GM12892 (cell line): ENCODE data around the gene PCDH19.

Source experiments
- POLR2A ChIP-seq: IDR thresholded peaks from 2 replicates; pipeline ENCODE4 v1.6.1; 2011; ENCODE audit warnings: low read depth, low read length, control low read depth
- POLR2AphosphoS5 ChIP-seq: IDR thresholded peaks from 2 replicates; pipeline ENCODE4 v1.6.1; 2011; ENCODE audit warnings: low read depth, low read length, control low read depth

DNA sequence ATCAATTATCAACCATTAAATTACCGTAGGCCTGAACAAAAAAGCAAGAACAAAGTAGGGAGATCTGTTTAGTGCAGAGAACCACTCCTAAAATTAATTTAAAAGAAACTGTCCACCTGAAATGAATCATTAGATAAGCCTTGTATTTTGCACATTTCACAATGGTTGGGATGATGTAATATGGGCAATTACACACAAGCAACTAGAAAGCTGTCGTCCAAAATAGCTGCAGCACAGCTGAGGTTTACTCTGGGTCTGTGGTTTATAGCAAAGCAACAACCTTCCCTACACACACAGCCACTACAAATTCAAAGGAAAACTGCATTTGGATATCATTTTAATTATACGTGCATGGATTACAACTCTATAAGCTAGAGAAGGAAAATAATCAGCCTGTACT is 28.5 kb downstream of the PCDH19 start:
- no peak for TF ChIP-seq POLR2AphosphoS5
- no peak for TF ChIP-seq POLR2A
